Measurements from ENCODE around the gene DUSP12.

DNA sequence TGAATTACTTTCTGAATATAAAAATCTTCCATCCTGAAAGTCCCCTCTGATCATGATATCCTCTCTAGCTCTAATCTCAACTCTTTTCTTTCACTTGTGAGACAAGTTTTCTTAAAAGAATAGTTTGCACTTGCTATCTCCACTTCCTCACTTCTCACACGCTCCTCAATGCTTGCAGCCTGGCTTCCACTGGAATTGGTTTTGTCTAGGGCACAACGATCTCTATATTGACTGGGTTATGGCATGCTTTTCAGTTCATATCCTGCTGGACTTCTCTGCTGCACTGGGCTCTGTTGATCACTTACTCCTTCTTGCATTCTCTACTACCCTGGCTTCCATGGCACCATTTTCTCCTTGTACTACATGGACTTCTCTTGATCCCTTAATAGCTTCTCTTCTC lies 42.1 kb upstream of the DUSP12 start:
- no peak for TF ChIP-seq MEF2D (tag; conservative IDR thresholded peaks at IDR 0.05; ENCODE audit: low read depth)
- TF ChIP-seq, protein P1, sequence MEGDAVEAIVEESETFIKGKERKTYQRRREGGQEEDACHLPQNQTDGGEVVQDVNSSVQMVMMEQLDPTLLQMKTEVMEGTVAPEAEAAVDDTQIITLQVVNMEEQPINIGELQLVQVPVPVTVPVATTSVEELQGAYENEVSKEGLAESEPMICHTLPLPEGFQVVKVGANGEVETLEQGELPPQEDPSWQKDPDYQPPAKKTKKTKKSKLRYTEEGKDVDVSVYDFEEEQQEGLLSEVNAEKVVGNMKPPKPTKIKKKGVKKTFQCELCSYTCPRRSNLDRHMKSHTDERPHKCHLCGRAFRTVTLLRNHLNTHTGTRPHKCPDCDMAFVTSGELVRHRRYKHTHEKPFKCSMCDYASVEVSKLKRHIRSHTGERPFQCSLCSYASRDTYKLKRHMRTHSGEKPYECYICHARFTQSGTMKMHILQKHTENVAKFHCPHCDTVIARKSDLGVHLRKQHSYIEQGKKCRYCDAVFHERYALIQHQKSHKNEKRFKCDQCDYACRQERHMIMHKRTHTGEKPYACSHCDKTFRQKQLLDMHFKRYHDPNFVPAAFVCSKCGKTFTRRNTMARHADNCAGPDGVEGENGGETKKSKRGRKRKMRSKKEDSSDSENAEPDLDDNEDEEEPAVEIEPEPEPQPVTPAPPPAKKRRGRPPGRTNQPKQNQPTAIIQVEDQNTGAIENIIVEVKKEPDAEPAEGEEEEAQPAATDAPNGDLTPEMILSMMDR (IDR thresholded peaks at IDR 0.05 in 2 of 3, conservative IDR thresholded peaks at IDR 0.05 in 1 of 3; ENCODE audit: insufficient read depth in 2 of 3, low read depth in 1 of 3, low read length in 3 of 3), result no peak
- TF ChIP-seq CHD1 (IDR thresholded peaks at IDR 0.05; ENCODE audit: low read length), result no peak
- TF ChIP-seq, protein P2, sequence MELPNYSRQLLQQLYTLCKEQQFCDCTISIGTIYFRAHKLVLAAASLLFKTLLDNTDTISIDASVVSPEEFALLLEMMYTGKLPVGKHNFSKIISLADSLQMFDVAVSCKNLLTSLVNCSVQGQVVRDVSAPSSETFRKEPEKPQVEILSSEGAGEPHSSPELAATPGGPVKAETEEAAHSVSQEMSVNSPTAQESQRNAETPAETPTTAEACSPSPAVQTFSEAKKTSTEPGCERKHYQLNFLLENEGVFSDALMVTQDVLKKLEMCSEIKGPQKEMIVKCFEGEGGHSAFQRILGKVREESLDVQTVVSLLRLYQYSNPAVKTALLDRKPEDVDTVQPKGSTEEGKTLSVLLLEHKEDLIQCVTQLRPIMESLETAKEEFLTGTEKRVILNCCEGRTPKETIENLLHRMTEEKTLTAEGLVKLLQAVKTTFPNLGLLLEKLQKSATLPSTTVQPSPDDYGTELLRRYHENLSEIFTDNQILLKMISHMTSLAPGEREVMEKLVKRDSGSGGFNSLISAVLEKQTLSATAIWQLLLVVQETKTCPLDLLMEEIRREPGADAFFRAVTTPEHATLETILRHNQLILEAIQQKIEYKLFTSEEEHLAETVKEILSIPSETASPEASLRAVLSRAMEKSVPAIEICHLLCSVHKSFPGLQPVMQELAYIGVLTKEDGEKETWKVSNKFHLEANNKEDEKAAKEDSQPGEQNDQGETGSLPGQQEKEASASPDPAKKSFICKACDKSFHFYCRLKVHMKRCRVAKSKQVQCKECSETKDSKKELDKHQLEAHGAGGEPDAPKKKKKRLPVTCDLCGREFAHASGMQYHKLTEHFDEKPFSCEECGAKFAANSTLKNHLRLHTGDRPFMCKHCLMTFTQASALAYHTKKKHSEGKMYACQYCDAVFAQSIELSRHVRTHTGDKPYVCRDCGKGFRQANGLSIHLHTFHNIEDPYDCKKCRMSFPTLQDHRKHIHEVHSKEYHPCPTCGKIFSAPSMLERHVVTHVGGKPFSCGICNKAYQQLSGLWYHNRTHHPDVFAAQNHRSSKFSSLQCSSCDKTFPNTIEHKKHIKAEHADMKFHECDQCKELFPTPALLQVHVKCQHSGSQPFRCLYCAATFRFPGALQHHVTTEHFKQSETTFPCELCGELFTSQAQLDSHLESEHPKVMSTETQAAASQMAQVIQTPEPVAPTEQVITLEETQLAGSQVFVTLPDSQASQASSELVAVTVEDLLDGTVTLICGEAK (IDR thresholded peaks at IDR 0.05), result no peak
- TF ChIP-seq, protein P2 (CRISPR knock-in tag; IDR thresholded peaks at IDR 0.05), result no peak
- TF ChIP-seq ZC3H11A (IDR thresholded peaks at IDR 0.05; ENCODE audit: low read depth, low read length), result no peak
